NOMO-1 treated with DMSO at 0.1 percent for 48 hours (cell line): ENCODE data around the gene FANCE.
A peak's percentile ranks its signal among the peaks of the same experiment; 100 is the strongest.
"Not testable (repeated sequence)": the region's sequence is repeated elsewhere in the genome, so short reads cannot be mapped to it uniquely, and the experiment has no call there.

ENCODE experiments used
- DNase-seq: peaks from one replicate; lab custom pipeline; 2025; ENCODE audit not compliant: unreplicated experiment; lab: John Stamatoyannopoulos, UW

Gene FANCE

DNA sequence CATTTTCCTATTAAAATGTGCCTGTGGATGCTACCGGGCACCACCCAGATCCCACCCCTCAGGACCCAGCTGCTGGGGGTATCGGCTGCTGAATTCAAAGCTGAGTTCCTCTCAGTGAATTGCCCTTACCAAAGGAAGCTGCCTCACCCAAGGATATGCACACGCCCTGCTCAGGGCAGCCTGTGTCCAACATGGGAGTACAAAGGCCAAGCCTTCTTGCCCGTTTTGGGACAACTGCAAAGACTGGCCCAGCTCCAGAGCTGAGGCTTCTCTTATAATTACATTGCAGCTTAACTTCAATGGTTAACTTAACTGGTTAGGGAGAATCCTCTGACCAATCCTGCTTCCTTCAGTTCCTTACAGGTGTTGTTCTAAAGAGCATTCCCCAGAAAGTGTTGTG, 19.8 kb upstream of the FANCE start:
- DNase-seq = no peak

DNA sequence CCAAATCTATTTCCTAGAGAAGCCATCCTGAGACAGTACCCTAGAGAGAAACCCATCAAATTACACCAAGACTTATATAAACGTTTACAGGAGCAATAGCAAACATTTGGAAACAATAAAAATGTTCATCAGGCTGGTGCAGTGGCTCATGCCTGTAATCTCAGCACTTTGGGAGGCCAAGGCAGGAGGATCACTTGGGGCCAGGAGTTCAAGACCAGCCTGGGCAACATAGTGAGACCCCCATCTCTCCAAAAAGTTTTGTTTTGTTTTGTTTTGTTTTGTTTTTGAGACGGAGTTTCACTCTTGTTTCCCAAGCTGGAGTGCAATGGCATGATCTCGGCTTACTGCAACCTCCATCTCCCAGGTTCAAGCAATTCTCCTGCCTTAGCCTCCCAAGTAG, 19.4 kb upstream of the FANCE start:
- DNase-seq = not testable (repeated sequence)

DNA sequence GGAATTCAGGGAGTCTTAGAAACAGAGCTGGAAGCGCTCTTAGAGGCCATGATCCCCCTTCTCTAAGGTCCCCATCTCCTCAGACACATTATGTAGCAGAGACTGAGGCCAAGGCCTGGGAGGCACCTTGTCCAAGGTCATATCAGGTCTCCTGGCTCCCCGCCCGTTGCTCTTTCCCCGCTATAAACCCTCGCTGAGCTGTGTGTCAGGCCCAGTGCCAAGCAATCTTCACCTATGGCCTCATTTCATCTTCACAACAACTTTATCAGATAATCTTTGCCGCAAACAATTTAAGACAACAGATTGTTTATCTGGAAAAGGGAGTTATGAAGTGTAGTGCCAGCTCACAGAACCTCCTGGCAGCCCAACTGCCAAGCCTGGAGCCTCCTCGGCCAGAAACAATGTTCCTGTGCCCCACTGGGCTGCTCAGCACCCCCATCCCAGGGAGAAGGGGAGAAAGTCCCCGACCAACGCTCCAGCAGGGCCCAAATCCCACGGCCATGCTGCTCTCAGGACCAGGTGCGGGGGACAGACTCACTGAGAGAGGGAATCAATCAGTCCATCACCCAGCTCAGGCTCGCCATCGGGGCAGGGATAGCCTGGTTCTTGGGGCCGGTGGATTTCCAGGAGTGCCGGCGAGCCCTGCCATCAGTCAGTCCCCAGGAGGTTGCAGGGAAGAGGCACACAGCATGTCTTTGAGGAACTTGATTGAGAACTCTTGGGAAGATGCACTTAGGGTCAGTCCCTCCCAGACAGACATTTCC, 16.9 kb upstream of the FANCE start:
- no peak for DNase-seq

DNA sequence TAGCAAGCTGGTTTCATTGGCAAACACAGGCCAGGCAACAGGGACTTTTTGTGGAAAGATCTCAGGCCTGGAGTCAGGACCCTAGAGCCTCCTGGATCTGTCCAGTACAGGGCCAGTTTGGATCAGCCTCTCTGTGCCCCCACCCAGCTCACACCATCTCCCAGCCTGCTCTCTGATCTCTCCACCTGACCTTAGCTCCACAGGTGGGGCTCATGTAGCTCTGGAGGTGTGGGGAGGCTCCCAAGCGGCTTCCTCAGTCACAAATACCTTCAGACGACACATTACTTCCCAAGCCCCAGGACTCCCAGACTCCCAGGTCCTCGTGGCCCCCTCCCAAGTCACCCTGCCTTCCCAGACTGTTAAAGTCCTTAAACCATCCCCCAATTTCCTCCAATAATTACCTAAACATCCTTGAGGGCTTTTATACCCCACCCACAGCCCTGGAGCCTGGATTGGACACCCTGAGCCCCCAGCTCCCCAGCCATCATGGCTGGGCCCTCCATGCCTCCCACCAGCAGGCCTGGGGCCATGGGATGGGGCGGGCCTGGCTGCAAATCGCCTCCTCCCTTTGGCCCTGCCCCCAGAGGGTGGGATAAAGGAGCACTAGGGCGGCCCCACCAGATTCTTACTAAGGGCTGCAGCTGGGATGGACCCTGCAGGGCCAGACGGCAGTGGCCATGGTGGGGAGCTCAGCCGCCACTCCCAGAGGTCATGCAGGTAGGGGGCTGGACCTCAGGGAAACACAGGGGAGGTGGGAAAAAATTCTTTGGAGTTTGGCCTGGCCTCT, 15.9 kb upstream of the FANCE start:
- DNase-seq = no peak

DNA sequence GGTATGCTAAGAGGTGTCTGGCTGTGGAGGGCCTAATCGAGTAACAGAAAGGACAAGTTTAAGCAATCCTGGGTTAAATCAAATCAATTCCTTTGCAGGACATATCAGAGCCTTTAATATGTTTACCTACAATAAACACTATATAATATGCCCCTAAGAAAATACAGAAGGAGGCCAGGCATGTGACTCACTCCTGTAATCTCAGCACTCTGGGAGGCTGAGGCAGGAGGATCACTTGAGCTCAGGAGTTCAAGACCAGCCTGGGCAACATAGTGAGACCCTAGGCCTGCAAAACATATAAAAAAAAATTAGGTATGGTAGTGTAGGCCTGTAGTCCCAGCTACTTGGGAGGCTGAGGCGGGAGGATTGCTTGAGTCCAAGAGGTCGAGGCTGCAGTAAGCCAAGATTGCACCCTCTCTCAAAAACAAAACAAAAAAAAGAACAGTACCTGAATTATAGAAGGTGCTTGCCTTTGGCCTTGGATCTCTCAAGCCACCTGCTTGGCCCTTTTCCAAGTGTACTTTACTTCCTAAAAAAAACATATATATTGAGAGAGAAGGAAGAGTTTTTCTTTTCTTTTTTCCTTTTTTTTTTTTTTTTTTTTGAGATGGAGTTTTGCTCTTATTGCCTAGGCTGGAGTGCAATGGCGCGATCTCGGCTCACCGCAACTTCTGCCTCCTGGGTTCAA, 13.6 kb upstream of the FANCE start:
- not testable (repeated sequence) for DNase-seq

DNA sequence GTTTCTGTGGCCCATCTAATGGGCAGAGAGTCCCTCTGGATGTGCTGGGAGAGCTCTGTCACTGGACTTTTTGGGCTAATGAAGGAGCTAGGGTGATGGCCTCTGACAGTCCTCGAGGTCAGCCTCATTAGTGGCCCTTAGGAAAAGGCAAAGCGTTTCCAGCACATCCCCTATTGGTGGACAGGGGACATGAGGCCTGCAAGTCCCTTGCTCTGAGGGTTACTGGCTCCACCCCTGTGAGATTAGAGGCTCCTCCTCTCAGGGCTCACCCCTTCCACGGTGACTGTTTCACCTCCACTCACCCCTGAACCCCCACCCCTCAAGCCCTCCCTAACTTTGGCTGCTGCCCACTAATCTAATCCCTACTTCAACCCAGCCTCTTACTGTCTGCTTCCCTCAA, 12.8 kb upstream of the FANCE start:
- DNase-seq = no peak

DNA sequence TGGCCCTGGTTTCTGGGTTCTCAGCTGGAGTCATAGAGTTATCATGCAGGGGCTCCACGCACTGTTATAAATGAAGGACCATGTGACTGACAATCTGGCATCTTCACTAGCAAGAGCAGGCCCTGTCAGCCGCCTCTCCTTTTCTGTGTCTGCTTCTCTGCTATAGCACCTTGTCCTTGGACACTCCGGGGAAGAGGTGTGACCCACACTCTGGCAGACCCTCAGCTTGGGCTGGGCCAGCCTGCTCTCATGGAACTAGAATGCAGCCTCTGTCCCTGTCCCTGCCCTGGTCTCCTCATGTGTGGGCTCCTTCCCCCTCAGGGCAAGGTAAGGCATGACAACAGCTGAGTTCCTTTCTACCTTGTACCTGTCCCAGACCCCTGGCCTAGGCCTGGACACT, 10.9 kb upstream of the FANCE start:
- no peak for DNase-seq

DNA sequence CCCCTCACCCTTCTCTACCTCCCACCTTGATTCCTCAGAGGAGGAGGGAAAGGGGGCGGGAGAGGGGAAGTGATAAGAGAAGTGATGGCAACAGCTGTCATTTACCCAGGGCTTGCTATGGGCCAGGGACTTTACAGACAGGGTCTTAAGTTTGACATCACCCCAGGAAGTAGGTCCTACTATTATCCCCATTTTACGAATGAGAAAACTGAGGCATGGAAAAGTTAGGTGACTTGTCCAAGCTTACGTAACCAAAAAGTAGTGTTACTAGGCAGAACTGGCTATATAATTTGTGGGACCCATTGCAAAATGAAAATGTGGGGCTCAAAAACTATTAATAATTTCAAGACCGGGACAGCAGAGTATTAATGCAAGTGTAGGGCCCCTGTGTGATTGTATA, 10.5 kb upstream of the FANCE start:
- no peak for DNase-seq

DNA sequence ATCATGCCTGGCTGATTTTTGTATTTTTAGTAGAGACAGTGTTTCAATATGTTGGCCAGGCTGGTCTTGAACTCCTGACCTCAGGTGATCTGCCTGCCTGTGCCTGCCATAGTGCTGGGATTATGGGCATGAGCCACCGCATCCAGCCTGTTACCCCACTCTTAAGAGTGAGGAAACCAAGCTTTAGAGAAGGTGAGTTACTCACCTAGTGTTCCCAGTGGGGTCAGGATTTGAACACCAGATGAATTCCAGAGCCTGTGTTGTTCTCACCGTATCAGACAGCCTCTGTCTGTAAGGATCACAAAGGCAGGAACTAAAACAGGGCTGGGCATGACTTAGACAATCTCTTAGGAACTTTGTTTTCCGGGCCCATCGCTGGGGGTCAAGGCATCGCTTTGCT, 9.4 kb upstream of the FANCE start:
- no peak for DNase-seq

DNA sequence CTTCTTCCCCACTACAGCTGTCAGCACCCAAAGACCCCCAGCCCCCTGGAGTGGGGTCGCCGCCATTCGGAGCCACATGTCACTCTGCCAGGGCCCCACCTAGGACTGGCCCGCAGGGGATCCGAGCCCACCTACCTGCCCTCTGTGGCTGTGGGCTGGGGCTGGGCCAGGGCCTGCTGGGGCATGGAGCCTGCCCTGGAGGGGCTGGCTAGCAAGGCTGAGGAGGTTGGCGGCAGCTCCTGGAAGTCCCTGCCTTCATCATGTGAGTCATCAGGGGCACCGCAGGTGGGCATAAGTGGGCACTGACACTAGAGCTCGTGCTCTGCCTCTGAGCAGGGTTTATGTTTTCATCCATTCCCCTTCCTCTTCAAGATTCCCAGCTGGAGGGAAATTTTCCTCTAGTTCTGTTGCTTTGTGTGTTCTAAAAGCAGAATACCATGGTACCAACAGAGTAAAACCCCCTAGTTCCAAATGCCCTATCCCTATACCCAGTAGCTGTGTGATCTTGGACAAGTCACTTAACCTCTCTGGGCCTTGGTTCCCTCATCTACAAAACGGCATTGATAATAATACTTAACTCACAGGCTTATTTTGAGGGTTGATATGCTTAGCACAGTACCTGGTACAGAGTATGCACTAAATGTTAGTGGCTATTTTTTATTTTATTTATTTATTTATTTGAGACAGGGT, 8.7 kb upstream of the FANCE start:
- no peak for DNase-seq

DNA sequence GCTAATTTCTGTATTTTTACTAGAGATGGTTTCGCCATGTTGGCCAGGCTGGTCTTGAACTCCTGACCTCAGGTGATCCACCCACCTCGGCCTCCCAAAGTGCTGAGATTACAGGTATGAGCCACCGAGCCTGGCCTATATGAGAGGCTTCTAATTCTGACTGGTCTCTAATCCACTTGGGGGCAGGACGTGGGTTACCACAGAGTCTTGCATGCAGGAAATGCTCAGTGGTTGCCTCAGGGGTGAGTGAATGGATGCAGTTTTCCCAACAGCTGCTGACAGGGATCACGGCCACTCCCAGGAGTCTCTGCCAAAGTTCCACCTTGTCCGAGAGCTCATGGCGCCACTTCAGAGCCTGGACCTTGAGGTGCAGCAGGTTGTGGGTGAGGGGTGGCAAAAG, 6.4 kb upstream of the FANCE start:
- DNase-seq = no peak

DNA sequence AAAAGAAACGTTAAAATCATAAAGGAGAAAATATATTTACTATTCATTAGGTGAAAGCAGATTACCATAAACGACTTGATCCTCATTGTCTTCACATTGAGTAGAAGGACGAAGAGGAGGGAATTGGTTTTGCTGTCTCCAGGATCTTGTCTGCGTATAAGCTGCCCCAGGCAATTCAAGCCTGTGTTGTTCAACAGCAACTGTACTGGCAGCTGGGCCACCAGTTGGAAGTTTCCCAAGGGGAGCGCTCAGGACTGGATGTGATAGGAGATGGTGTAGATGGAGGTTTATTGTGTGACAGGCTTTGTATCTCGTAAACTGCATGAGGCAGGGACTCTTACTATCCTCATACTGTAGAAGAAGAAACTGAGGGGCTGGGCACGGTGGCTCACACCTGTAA, 3.9 kb upstream of the FANCE start:
- no peak for DNase-seq

DNA sequence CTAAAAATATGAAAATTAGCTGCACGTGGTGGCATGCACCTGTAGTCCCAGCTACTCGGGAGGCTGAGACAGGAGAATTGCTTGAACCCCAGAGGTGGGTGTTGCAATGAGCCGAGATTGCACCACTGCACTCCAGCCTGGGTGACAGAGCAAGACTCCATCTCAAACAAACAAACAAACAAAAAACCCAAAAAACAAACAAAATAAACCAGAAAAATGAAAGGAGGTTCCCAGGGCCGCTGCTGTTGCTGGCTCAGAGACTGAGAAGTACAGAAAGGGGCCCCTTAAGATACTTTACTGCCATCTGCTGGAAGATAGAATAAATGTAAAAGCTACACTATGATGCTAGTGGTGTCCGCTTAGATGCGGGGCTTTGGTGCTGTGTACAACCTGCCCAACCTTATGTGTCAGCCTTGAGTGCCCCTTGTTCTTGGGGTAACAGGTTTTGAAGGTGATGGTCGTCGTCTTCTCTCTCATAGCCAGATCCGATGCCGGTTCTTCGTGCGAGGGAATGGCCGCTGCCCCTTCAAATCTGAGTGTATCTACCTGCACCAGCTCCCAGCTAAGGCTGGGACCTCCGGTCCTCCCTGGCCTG, 2.8 kb upstream of the FANCE start:
- DNase-seq = peak; percentile 83

DNA sequence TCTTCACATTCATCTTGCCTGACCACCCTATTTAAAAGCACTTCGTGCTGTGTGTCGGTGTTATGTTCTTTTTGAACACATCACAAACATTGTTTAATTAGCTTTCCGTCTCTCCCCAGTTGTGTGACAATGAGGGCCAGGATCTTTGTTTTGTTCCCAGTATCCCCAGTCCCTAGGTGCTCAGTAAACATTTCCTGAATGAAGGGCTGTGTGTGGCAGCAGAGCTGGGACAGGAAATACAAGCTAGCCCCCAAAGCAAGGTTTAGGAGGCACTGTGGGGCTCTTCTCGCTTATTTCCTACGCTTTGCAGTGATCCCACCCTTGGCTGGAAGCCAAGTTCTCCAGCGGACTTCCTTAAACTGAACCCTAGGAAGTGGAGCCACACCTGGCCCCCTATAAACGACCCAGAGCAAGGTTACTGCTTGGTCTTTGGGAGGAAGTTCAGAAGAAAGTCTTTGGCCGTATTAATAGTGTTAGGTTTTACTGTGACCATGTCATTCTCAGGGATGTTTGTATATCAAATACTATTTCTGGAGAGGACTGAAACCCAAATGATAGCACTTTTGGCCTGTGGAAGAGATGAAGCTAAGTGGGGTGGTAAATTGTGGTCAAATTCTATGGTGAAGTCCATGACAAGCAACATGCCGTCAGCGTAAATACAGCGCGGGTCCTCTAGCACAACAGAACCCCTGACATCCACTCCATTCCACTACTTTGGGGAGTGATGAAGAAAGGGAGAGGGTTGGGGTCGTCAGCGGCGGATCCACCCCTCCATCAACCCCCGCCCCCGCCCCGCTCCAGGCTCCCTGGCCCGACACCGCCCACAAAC, 570 bp upstream of the FANCE start:
- DNase-seq = peak; percentile 62

DNA sequence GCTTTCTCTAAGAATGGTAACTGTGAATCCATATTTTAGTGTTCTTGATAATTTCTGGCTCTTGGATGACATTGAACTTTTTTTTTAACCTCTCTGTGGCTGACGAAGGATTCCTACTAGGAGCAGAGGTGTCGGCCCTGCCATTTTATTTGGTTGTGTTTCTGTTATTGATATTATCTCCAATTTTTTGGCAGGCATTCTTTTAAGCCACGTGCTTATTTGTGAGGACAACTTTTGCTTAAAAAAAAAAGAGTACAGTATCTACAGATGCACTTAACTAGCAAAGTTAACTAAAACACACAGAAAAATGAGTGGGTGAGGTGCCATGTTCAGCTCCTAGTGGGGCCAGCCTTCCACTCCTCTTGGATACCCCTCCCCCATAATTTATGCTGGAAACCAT, 1.1 kb downstream of the FANCE start:
- no peak for DNase-seq

DNA sequence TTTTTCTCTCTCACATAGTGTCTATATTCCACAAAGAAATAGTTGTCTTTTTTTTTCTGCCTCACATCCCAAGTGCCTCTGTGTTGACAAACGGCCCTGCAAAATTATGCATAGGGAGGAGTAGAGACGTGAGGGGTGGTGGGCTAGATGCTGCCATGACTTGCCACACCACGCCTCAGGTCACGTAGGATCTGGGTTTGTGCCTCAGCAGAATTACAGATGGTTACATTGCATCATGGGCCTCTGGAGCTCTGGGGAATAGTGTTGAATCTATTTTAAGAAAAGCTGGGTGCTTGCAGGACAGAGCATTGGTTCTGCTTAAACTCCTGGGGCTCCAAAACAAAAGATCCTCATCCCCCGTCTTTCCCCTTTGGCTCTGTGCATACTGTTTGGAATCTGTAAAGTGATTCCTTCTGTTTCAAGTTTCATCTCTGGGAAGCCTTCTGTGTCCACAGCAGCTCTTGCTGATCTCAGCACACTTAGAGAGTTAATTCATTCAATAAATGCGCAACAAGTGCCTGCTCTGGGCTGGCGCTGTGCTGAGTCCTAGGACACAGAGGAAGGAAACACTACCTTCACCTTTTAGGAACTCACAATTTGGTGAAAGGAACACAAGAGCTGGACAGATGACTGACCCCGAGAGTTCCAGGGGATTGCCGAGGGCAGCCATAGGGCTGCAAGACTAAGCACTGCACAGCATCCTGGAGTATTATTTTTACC, 2.4 kb downstream of the FANCE start:
- DNase-seq = no peak

DNA sequence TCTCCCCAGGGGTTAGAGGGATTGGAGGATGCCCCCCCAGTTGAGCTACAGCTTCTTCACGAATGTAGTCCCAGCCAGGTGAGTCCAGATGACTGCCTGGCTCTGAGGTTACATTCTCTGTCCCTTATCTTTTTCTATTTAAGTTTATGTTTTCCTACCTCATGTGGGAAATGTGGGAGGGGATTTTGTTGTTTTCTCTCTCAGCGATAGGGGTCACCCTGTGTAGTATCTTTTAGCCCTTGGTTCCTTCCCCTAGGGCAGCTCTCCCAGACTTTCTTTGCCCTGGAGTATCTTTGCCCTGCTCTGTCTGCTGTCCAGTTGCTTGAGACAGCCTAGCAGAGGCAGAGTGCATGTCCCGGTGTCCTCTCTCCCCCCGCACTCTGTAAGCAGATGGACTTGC, 5.8 kb downstream of the FANCE start:
- DNase-seq = no peak

DNA sequence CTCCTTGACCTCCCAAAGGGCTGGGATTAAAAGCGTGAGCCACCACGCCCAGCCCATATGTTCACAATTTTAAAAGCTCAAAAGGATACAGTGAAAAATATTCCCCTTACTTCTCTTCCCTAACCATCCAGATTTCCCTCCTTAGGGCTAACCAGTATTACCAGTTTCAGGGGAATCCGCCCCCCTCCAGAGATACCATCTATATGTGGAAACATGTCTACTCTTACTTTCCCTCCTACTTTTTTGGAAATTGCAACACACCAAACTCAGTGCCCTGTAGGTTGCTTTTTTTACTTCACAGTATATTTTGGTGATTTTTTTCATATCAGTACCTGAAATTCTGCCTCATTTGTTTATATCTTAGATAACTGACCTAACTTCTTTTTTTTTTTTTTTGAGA, 9.1 kb downstream of the FANCE start:
- DNase-seq = no peak

DNA sequence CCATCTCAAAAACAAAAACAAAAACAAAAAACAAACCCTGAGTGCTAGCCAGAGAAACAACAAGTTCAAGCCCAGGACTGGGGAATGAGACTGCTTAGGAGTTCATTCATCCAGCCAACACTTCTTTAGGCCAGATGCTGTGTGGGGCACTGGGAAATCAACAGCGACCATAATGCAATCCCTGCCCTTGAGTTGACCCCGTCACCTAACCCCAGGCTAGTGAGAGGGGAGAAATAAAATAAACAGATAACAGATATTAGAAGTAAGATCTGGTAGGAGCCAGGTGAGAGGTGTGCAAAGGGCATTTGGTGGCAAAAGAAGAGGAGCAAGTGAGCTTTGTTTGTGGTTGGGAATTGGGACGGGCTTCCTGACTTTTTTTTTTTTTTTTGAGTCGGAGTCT, 11.2 kb downstream of the FANCE start:
- no peak for DNase-seq

DNA sequence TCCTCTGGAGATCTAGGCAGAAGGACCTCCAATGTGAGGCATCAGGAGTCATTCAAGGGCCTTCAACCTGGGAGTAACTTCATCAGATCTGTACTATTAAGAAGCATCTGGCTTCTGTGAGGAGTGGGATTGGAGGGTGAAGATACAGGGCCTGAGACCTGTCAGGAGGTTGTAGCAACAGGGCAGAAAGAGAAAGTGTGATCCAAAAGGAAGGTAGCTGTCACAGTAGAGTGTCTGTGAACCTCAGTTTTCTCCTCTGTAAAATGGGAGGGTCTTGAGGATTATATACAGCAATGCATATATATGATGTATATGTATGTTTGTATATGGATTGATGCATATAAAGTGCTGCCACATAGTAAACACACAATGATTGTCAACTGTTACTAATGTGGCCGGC, 13.5 kb downstream of the FANCE start:
- DNase-seq = no peak
